ENCODE data around the gene ITIH5. TPM values are rescaled to one million over a fixed set of nuclear protein-coding genes. Genes with fewer than 3 reads are reported as not detected.

Gene ITIH5
- total and polyA plus RNA-seq, 2 of the 8 experiments (the other 6 are each of a cell fraction or from before 2014, with no cell fraction given) = 5.8 to 7.6 TPM

DNA sequence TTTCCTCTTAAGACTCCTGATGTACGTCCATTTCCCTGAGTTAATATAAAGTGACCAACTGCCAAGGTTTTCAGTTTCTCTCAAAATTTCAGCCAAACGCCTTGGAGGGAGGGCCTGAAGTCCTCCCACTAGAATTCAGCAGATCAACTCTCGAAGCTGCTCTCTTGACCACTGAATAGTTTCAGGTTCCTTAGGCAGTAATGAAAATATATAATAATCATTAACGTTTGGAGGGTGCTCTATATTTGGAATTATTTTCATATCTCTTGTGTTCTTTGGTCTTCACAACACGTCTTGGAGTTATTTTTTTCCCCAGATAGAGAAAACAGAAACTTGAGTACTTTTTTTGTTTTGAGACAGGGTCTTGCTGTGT, 132.3 kb downstream of the ITIH5 start:
- no peak overlapping the region for H3K9ac ChIP-seq (replicated peaks in 1 of 4; ENCODE audit: extremely low read depth in 1 of 4, low read depth in 3 of 4, low read length in 3 of 4)
- no peak overlapping the region for H2BK120ac ChIP-seq (replicated peaks; ENCODE audit: low read depth, low read length)
- no peak overlapping the region for H3K14ac ChIP-seq (ENCODE audit: insufficient read length)
- no peaks in the 10 kb centered on the region for H4K20me1 ChIP-seq (replicated peaks in 1 of 2; ENCODE audit: control insufficient read depth in 1 of 2, insufficient read depth in 2 of 2, low read length in 2 of 2)
- no peak overlapping the region for H4K5ac ChIP-seq (ENCODE audit: insufficient read length, low read depth, low read length)
- POLR2A ChIA-PET (ENCODE audit: partially characterized antibody) = interaction anchor here (0.7 kb wide), 1 partner anchor 894 kb away, joined by 3 read pairs; no protein-coding TSS in a partner anchor
- no peak for DNase-seq (ENCODE audit: low read depth in 1 of 2, low spot score in 2 of 2)
- peaks cover 0 to 3% (median 2%) of the 10 kb centered on the region in 4 experiments; a peak in 2 of 7 replicates for H3K4me1 ChIP-seq (replicated peaks in 1 of 4; ENCODE audit: control insufficient read depth in 3 of 4, insufficient read depth in 4 of 4, low read length in 3 of 4)
- H3K23me2 ChIP-seq (ENCODE audit: low read depth, low read length) = no peaks in the 10 kb centered on the region
- no peak overlapping the region for H2BK12ac ChIP-seq (ENCODE audit: low read depth, low read length)
- no peak overlapping the region for H4K91ac ChIP-seq (replicated peaks; ENCODE audit: insufficient read length, low read length)
- no peak overlapping the region for H2BK15ac ChIP-seq (ENCODE audit: low read length)
- H2AFZ ChIP-seq (ENCODE audit: low read length) = no peak overlapping the region
- H3K27ac ChIP-seq (ENCODE audit: low read depth, low read length) = no peak overlapping the region
- no peak overlapping the region for H2BK20ac ChIP-seq (ENCODE audit: low read length)
- H3K18ac ChIP-seq (ENCODE audit: extremely low read depth, low read length) = no peak overlapping the region
- H3K79me2 ChIP-seq (ENCODE audit: control insufficient read depth in 1 of 2, insufficient read depth in 2 of 2, low read length in 2 of 2) = no peaks in the 10 kb centered on the region
- H3K56ac ChIP-seq (replicated peaks; ENCODE audit: insufficient read length, low read depth, low read length) = no peak overlapping the region
- H3K4me2 ChIP-seq (ENCODE audit: insufficient read depth in 1 of 2, low read depth in 2 of 2, low read length in 2 of 2) = no peak overlapping the region
- no peak overlapping the region for H2AK5ac ChIP-seq (ENCODE audit: low read depth, low read length)
- no peak overlapping the region for H3K4ac ChIP-seq (replicated peaks; ENCODE audit: insufficient read length, low read depth, low read length)
- no peak overlapping the region for H2BK5ac ChIP-seq (ENCODE audit: low read depth, low read length)
- H3K27me3 ChIP-seq (replicated peaks in 1 of 4; ENCODE audit: control insufficient read depth in 3 of 4, extremely low read depth in 1 of 4, insufficient read depth in 3 of 4, low read length in 3 of 4) = no peaks in the 10 kb centered on the region
- no peak for FAIRE-seq
- H3K36me3 ChIP-seq (ENCODE audit: control insufficient read depth in 2 of 4, insufficient read depth in 4 of 4, low read length in 3 of 4) = no peaks in the 10 kb centered on the region
- no peak overlapping the region for H3K4me3 ChIP-seq (ENCODE audit: extremely low read depth in 1 of 4, insufficient read depth in 2 of 4, low read depth in 3 of 4, low read length in 4 of 4)
- no peak overlapping the region for H4K8ac ChIP-seq (ENCODE audit: extremely low read depth, insufficient read depth, low read length)
- WGBS, 2 experiments (ENCODE audit: extremely low coverage in 1 of 2, insufficient coverage in 1 of 2, insufficient read length in 1 of 2, insufficient replicate concordance in 2 of 2, low coverage in 1 of 2, low lambda C conversion rate in 2 of 2, missing lambda C conversion rate in 1 of 2) = 76% methylated on average over 5 of the region's 5 CpGs; no CpG with 5 or more reads in 1 of the 2 experiments
- CTCF ChIA-PET (ENCODE audit: partially characterized antibody) = interaction anchor here (0.6 to 5.5 kb wide), 9 partner anchors 9 to 223 kb away, joined by 3 to 70 read pairs (median 5); no protein-coding TSS in a partner anchor
- no peak overlapping the region for H3K23ac ChIP-seq (ENCODE audit: insufficient read length)
- H3K9me3 ChIP-seq (ENCODE audit: insufficient read depth in 2 of 2, low read depth in 1 of 2, low read length in 1 of 2) = no peaks in the 10 kb centered on the region
- H3K79me1 ChIP-seq (ENCODE audit: low read depth, low read length) = no peaks in the 10 kb centered on the region
- no peak for TF ChIP-seq KDM4A (IDR thresholded peaks at IDR 0.05; ENCODE audit: low read depth, low read length, severe bottlenecking)
- TF ChIP-seq POLR2AphosphoS5 (IDR thresholded peaks at IDR 0.05; ENCODE audit: low read depth, low read length) = no peak
- TF ChIP-seq, protein P1, sequence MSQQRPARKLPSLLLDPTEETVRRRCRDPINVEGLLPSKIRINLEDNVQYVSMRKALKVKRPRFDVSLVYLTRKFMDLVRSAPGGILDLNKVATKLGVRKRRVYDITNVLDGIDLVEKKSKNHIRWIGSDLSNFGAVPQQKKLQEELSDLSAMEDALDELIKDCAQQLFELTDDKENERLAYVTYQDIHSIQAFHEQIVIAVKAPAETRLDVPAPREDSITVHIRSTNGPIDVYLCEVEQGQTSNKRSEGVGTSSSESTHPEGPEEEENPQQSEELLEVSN (IDR thresholded peaks at IDR 0.05) = no peak
- no peak for TF ChIP-seq RXRA (IDR thresholded peaks at IDR 0.05; ENCODE audit: insufficient read depth, low read depth, low read length)
- TF ChIP-seq, protein P2, sequence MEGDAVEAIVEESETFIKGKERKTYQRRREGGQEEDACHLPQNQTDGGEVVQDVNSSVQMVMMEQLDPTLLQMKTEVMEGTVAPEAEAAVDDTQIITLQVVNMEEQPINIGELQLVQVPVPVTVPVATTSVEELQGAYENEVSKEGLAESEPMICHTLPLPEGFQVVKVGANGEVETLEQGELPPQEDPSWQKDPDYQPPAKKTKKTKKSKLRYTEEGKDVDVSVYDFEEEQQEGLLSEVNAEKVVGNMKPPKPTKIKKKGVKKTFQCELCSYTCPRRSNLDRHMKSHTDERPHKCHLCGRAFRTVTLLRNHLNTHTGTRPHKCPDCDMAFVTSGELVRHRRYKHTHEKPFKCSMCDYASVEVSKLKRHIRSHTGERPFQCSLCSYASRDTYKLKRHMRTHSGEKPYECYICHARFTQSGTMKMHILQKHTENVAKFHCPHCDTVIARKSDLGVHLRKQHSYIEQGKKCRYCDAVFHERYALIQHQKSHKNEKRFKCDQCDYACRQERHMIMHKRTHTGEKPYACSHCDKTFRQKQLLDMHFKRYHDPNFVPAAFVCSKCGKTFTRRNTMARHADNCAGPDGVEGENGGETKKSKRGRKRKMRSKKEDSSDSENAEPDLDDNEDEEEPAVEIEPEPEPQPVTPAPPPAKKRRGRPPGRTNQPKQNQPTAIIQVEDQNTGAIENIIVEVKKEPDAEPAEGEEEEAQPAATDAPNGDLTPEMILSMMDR (IDR thresholded peaks at IDR 0.05; ENCODE audit: control extremely low read depth in 1 of 3, insufficient read depth in 1 of 3, low read depth in 1 of 3, low read length in 3 of 3) = no peak
- no peak for TF ChIP-seq CEBPB (IDR thresholded peaks at IDR 0.05; ENCODE audit: low read depth, low read length)
- TF ChIP-seq CTBP2 (IDR thresholded peaks at IDR 0.05; ENCODE audit: borderline replicate concordance, insufficient read depth, insufficient read length, low read length) = no peak
- no peak for TF ChIP-seq SP4 (IDR thresholded peaks at IDR 0.05; ENCODE audit: low read length)
- no peak for TF ChIP-seq CBX8 (IDR thresholded peaks at IDR 0.05; ENCODE audit: borderline replicate concordance, low read depth, low read length)
- TF ChIP-seq SIN3A (conservative IDR thresholded peaks at IDR 0.05 in 1 of 2, IDR thresholded peaks at IDR 0.05 in 1 of 2; ENCODE audit: low read depth in 1 of 2, low read length in 2 of 2) = no peak
- TF ChIP-seq BCL11A (IDR thresholded peaks at IDR 0.05; ENCODE audit: low read depth in 2 of 2, low read length in 2 of 2) = no peak

Measured in H1 (cell line).